HG03103 (cell line): Measurements from ENCODE around the gene CDKN2B.
"Not testable (repeated sequence)": the region's sequence is repeated elsewhere in the genome, so short reads cannot be mapped to it uniquely, and the experiment has no call there.

Experiments used
- ATAC-seq: cut with Tn5 transposase; IDR thresholded peaks from one replicate; pipeline ENCODE4 v1.9.1; 2021; ENCODE audit warnings: low read depth; ENCODE audit not compliant: unreplicated experiment

Gene CDKN2B

GRCh38 chr9:21970800-21971640, 38.1 kb downstream of the CDKN2B start:
- no peak for ATAC-seq

- no peak for ATAC-seq
Measured at GRCh38 chr9:21969951-21970799, 38.9 kb downstream of the CDKN2B start.

- ATAC-seq = no peak
Measured at GRCh38 chr9:21969011-21969940, 39.8 kb downstream of the CDKN2B start.

GRCh38 chr9:21968331-21969010, 40.6 kb downstream of the CDKN2B start:
- no peak for ATAC-seq

- ATAC-seq = no peak
Measured at GRCh38 chr9:21967702-21968101, 41.4 kb downstream of the CDKN2B start.

- ATAC-seq = no peak
Measured at GRCh38 chr9:21967169-21967568, 41.9 kb downstream of the CDKN2B start.

GRCh38 chr9:21966140-21966851, 42.8 kb downstream of the CDKN2B start:
- no peak for ATAC-seq

- peak; percentile 74 for ATAC-seq
Measured at GRCh38 chr9:21965401-21965951, 43.6 kb downstream of the CDKN2B start.

GRCh38 chr9:21964925-21965385, 44.1 kb downstream of the CDKN2B start:
- ATAC-seq = peak; percentile 43

GRCh38 chr9:21961569-21961968, 47.5 kb downstream of the CDKN2B start:
- ATAC-seq = no peak

GRCh38 chr9:21959268-21959667, 49.8 kb downstream of the CDKN2B start:
- ATAC-seq = not testable (repeated sequence)

- no peak for ATAC-seq
Measured at GRCh38 chr9:21958833-21959232, 50.3 kb downstream of the CDKN2B start.
